SJCRH30 (cell line): Measurements from ENCODE around the gene SIM1. TPM values are rescaled to one million over a fixed set of nuclear protein-coding genes. Genes with fewer than 3 reads are reported as not detected.
A peak's percentile ranks its signal among the peaks of the same experiment; 100 is the strongest.

Experiments used
- DNase-seq, 2 experiments: peaks; one replicate each; pipeline ENCODE4 v3.0.0-alpha.2; 2015 to 2020
- H3K27ac ChIP-seq: fragments of 250-450 bp; sonication (Bioruptor Pico); 2 replicates; pipeline ENCODE4 v1.5.1; 2020; ENCODE audit warnings: mild to moderate bottlenecking, moderate library complexity
- H3K27me3 ChIP-seq: fragments of 250-450 bp; sonication (Bioruptor Pico); 2 replicates; pipeline ENCODE4 v1.5.1; 2020; ENCODE audit warnings: mild to moderate bottlenecking, moderate library complexity
- H3K36me3 ChIP-seq: fragments of 250-450 bp; sonication (Bioruptor Pico); 2 replicates; pipeline ENCODE4 v1.5.1; 2020; ENCODE audit warnings: mild to moderate bottlenecking, moderate library complexity
- H3K4me1 ChIP-seq: fragments of 250-450 bp; sonication (Bioruptor Pico); 2 replicates; pipeline ENCODE4 v1.5.1; 2020; ENCODE audit warnings: mild to moderate bottlenecking, moderate library complexity
- H3K4me3 ChIP-seq: fragments of 250-450 bp; sonication (Bioruptor Pico); 2 replicates; pipeline ENCODE4 v1.5.1; 2020; ENCODE audit warnings: mild to moderate bottlenecking, moderate library complexity
- H3K9me3 ChIP-seq: fragments of 250-450 bp; sonication (Bioruptor Pico); replicated peaks from 2 replicates; pipeline ENCODE4 v1.5.1; 2020; ENCODE audit warnings: mild to moderate bottlenecking, moderate library complexity
- total RNA-seq: library from RNA; depleted of rRNA; stranded (reverse); fragments of >200 nt; shearing (Covaris generic); gene quantifications from 2 replicates; pipeline ENCODE4 v1.2.3, GENCODE V29; 2014

SIM1 gene
- total RNA-seq, 1 experiment from 2014 or later, result 1.2 TPM

- Histone ChIP-seq H3K27me3 (no peaks in the 10 kb centered on the region), H3K9me3 (peaks cover 3% of the 10 kb centered on the region), H3K4me1 (peaks cover 12% of the 10 kb centered on the region), H3K27ac (no peak overlapping the region), H3K4me3 (no peak overlapping the region), H3K36me3 (no peaks in the 10 kb centered on the region)
- DNase-seq, result no peak
Observed at GRCh38 chr6:100346828-100347227, 117.9 kb downstream of the SIM1 start.

- Histone ChIP-seq H3K27me3 (no peaks in the 10 kb centered on the region), H3K4me3 (no peak overlapping the region), H3K4me1 (peaks cover 12% of the 10 kb centered on the region), H3K36me3 (no peaks in the 10 kb centered on the region), H3K27ac (no peak overlapping the region), H3K9me3 (peaks cover 3% of the 10 kb centered on the region)
- DNase-seq, result no peak
Observed at GRCh38 chr6:100346203-100346602, 118.5 kb downstream of the SIM1 start.

GRCh38 chr6:100344761-100345160, 120.0 kb downstream of the SIM1 start:
- H3K27ac ChIP-seq, result no peak overlapping the region
- no peaks in the 10 kb centered on the region for H3K36me3 ChIP-seq
- H3K4me3 ChIP-seq, result no peak overlapping the region
- H3K4me1 ChIP-seq, result peaks cover 12% of the 10 kb centered on the region
- peaks cover 3% of the 10 kb centered on the region for H3K9me3 ChIP-seq
- no peaks in the 10 kb centered on the region for H3K27me3 ChIP-seq
- DNase-seq, result no peak

GRCh38 chr6:100344321-100344720, 120.4 kb downstream of the SIM1 start:
- Histone ChIP-seq H3K27me3 (no peaks in the 10 kb centered on the region), H3K27ac (0 out of 2 replicates have a peak overlapping the region, but pooled peaks have one; percentile 2), H3K4me3 (no peak overlapping the region), H3K9me3 (peaks cover 3% of the 10 kb centered on the region), H3K4me1 (peaks cover 12% of the 10 kb centered on the region), H3K36me3 (no peaks in the 10 kb centered on the region)
- DNase-seq, result no peak

- peak overlapping the region; percentile 2; the same call in 1 of the 2 replicates for H3K27ac ChIP-seq
- H3K9me3 ChIP-seq, result peaks cover 3% of the 10 kb centered on the region
- H3K4me1 ChIP-seq, result peaks cover 11% of the 10 kb centered on the region
- no peaks in the 10 kb centered on the region for H3K27me3 ChIP-seq
- H3K36me3 ChIP-seq, result no peaks in the 10 kb centered on the region
- DNase-seq, result peak; percentile 14 to 31
- H3K4me3 ChIP-seq, result no peak overlapping the region
Observed at GRCh38 chr6:100343316-100344077, 121.2 kb downstream of the SIM1 start.

GRCh38 chr6:100342830-100343229, 121.9 kb downstream of the SIM1 start:
- H3K36me3 ChIP-seq, result no peaks in the 10 kb centered on the region
- H3K27ac ChIP-seq, result peak overlapping the region; percentile 2; the same call in 1 of the 2 replicates
- DNase-seq, result no peak
- H3K4me3 ChIP-seq, result no peak overlapping the region
- H3K9me3 ChIP-seq, result peaks cover 3% of the 10 kb centered on the region
- H3K4me1 ChIP-seq, result peaks cover 9% of the 10 kb centered on the region
- H3K27me3 ChIP-seq, result no peaks in the 10 kb centered on the region

GRCh38 chr6:100339574-100340255, 125.0 kb downstream of the SIM1 start:
- Histone ChIP-seq H3K4me1 (peaks cover 9% of the 10 kb centered on the region), H3K4me3 (no peak overlapping the region), H3K9me3 (no peaks in the 10 kb centered on the region; the same call in 1 of the 2 replicates), H3K27ac (no peak overlapping the region), H3K27me3 (no peaks in the 10 kb centered on the region), H3K36me3 (no peaks in the 10 kb centered on the region)
- no peak for DNase-seq

- Histone ChIP-seq H3K27me3 (no peaks in the 10 kb centered on the region), H3K4me1 (peaks cover 5% of the 10 kb centered on the region; the same call in 1 of the 2 replicates), H3K36me3 (no peaks in the 10 kb centered on the region), H3K4me3 (no peak overlapping the region), H3K9me3 (no peaks in the 10 kb centered on the region; the same call in 1 of the 2 replicates), H3K27ac (no peak overlapping the region)
- DNase-seq, result no peak
Observed at GRCh38 chr6:100338090-100338489, 126.6 kb downstream of the SIM1 start.

GRCh38 chr6:100336876-100337275, 127.8 kb downstream of the SIM1 start:
- no peak for DNase-seq
- Histone ChIP-seq H3K27ac (no peak overlapping the region), H3K4me3 (no peak overlapping the region), H3K9me3 (no peaks in the 10 kb centered on the region), H3K4me1 (no peaks in the 10 kb centered on the region), H3K27me3 (no peaks in the 10 kb centered on the region), H3K36me3 (no peaks in the 10 kb centered on the region)

GRCh38 chr6:100335991-100336390, 128.7 kb downstream of the SIM1 start:
- Histone ChIP-seq H3K4me1 (no peaks in the 10 kb centered on the region), H3K27ac (no peak overlapping the region), H3K4me3 (no peak overlapping the region), H3K27me3 (no peaks in the 10 kb centered on the region), H3K36me3 (no peaks in the 10 kb centered on the region), H3K9me3 (no peaks in the 10 kb centered on the region; the same call in 1 of the 2 replicates)
- no peak for DNase-seq
